OCI-LY1 (cell line): ENCODE measurements around the gene GALNT10.

Experiments used
- H2AFZ ChIP-seq: fragments of 200-600 bp; sonication (generic), shearing (Covaris generic); 2 replicates; pipeline ENCODE4 v1.6.0; 2014; ENCODE audit warnings: antibody characterized with exemption, mild to moderate bottlenecking, low read length
- H3F3A ChIP-seq: fragments of 200-600 bp; sonication (generic), shearing (Covaris generic); 2 replicates; pipeline ENCODE4 v1.6.0; 2014; ENCODE audit warnings: mild to moderate bottlenecking, antibody characterized with exemption, low read length, moderate library complexity; ENCODE audit not compliant: insufficient read depth
- H3K27ac ChIP-seq: fragments of 200-600 bp; sonication (generic); 2 replicates; pipeline ENCODE4 v1.5.1; 2014; ENCODE audit warnings: low read length, mixed run types, mild to moderate bottlenecking, low read depth; ENCODE audit not compliant: poor library complexity, severe bottlenecking
- H3K27me3 ChIP-seq: fragments of 200-600 bp; sonication (generic); 2 replicates; pipeline ENCODE4 v1.6.0; 2014; ENCODE audit warnings: antibody characterized with exemption, mild to moderate bottlenecking, low read length, moderate library complexity; ENCODE audit not compliant: insufficient read depth
- H3K36me3 ChIP-seq: fragments of 200-600 bp; sonication (generic); 2 replicates; pipeline ENCODE4 v1.6.1; 2014; ENCODE audit warnings: mild to moderate bottlenecking, antibody characterized with exemption, low read length, moderate library complexity, mixed read lengths; ENCODE audit not compliant: insufficient read depth
- H3K4me1 ChIP-seq: fragments of 200-600 bp; sonication (generic); 2 replicates; pipeline ENCODE4 v1.5.1; 2014; ENCODE audit warnings: mild to moderate bottlenecking, low read length, moderate library complexity; ENCODE audit not compliant: insufficient read depth, severe bottlenecking
- H3K4me2 ChIP-seq: fragments of 200-600 bp; sonication (generic), shearing (Covaris generic); 2 replicates; pipeline ENCODE4 v1.6.1; 2014; ENCODE audit warnings: low read length
- H3K4me3 ChIP-seq: fragments of 200-600 bp; sonication (generic); 2 replicates; pipeline ENCODE4 v1.5.1; 2014; ENCODE audit warnings: low read length, low read depth, mild to moderate bottlenecking, mixed read lengths; ENCODE audit not compliant: poor library complexity, severe bottlenecking
- H3K79me2 ChIP-seq: fragments of 200-600 bp; shearing (Covaris generic); 2 replicates; pipeline ENCODE4 v1.6.1; 2016; ENCODE audit warnings: mixed run types, low read length, mixed read lengths; ENCODE audit not compliant: insufficient read depth
- H3K9ac ChIP-seq: fragments of 200-600 bp; sonication (generic), shearing (Covaris generic); 2 replicates; pipeline ENCODE4 v1.6.1; 2014; ENCODE audit warnings: mild to moderate bottlenecking, low read length, mixed read lengths
- H3K9me2 ChIP-seq: fragments of 200-600 bp; sonication (generic), shearing (Covaris generic); 2 replicates; pipeline ENCODE4 v1.6.1; 2014; ENCODE audit warnings: low read depth, mild to moderate bottlenecking, low read length, mixed read lengths
- H3K9me3 ChIP-seq: fragments of 200-600 bp; shearing (Covaris generic); 2 replicates; pipeline ENCODE4 v1.6.1; 2014; ENCODE audit warnings: low read length, mixed read lengths
- H4K20me1 ChIP-seq: fragments of 200-600 bp; sonication (generic), shearing (Covaris generic); 2 replicates; pipeline ENCODE4 v1.6.0; 2016; ENCODE audit warnings: mild to moderate bottlenecking, low read length; ENCODE audit not compliant: insufficient read depth
- EZH2 ChIP-seq: fragments of 200-600 bp; sonication (generic), shearing (Covaris generic); IDR thresholded peaks from 2 replicates; pipeline ENCODE4 v1.8.0; 2017; ENCODE audit warnings: borderline replicate concordance, mixed run types, mild to moderate bottlenecking, antibody characterized with exemption, low read length, moderate library complexity, mixed read lengths
- TF ChIP-seq, protein P1 (sequence below): fragments of 200-600 bp; sonication (generic), shearing (Covaris generic); IDR thresholded peaks from 2 replicates; pipeline ENCODE4 v1.5.1; 2017; ENCODE audit warnings: mild to moderate bottlenecking, antibody characterized with exemption, low read length, moderate library complexity, mixed read lengths

Gene GALNT10

DNA sequence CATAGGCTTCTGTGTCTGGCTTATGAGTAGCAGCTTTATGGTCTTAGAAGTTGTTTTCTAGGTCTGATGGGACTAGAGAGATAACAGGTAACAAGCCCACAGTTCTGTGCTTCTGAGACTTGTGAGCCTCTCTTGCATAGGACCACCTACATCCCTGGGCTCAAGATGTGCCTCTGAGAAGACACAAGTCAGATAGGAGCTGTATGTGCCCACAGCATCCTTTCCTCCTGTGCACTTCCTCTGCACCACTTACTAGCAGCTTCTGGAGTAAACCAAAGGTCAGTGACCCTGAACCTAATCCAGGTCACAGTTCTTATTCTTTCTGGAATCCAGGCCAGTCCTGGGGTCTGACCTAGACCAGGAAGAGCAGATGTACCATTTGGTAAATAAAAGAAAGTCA lies 40.0 kb downstream of the GALNT10 start:
- Histone ChIP-seq H3K4me3 (no peak overlapping the region), H3K4me2 (no peak overlapping the region), H3K27me3 (no peaks in the 10 kb centered on the region), H3K27ac (no peak overlapping the region), H4K20me1 (no peaks in the 10 kb centered on the region), H2AFZ (no peak overlapping the region), H3K36me3 (no peaks in the 10 kb centered on the region), H3K4me1 (no peaks in the 10 kb centered on the region), H3K79me2 (no peaks in the 10 kb centered on the region), H3K9me2 (no peaks in the 10 kb centered on the region), H3K9ac (no peak overlapping the region), H3K9me3 (peaks cover 3% of the 10 kb centered on the region; the same call in 1 of the 2 replicates), H3F3A (no peaks in the 10 kb centered on the region)
- TF ChIP-seq, protein P1, sequence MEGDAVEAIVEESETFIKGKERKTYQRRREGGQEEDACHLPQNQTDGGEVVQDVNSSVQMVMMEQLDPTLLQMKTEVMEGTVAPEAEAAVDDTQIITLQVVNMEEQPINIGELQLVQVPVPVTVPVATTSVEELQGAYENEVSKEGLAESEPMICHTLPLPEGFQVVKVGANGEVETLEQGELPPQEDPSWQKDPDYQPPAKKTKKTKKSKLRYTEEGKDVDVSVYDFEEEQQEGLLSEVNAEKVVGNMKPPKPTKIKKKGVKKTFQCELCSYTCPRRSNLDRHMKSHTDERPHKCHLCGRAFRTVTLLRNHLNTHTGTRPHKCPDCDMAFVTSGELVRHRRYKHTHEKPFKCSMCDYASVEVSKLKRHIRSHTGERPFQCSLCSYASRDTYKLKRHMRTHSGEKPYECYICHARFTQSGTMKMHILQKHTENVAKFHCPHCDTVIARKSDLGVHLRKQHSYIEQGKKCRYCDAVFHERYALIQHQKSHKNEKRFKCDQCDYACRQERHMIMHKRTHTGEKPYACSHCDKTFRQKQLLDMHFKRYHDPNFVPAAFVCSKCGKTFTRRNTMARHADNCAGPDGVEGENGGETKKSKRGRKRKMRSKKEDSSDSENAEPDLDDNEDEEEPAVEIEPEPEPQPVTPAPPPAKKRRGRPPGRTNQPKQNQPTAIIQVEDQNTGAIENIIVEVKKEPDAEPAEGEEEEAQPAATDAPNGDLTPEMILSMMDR = no peak
- TF ChIP-seq EZH2 = no peak

DNA sequence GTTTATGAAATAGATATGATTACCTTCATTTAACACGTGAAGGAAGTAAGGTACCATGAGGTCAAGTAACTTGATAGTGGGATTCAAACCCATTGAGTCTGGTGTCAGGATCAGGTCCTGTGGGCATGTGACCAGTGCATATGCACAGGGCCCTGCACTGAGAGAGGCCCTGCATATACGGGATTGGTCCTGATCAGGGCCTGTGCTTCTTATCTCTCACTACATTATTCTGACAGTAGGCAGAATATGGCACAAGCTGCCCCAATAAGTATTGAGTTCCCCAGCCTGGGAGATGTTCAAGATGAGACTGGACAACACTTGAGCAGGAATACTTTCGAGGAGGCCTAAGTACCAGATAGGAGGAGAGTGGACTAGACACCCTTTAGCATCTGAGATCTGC lies 44.0 kb downstream of the GALNT10 start:
- no peaks in the 10 kb centered on the region for H3K79me2 ChIP-seq
- H3K4me1 ChIP-seq = no peaks in the 10 kb centered on the region
- TF ChIP-seq EZH2 = no peak
- TF ChIP-seq, protein P1 = no peak
- H3F3A ChIP-seq = no peaks in the 10 kb centered on the region
- H3K9me2 ChIP-seq = no peaks in the 10 kb centered on the region
- no peaks in the 10 kb centered on the region for H3K36me3 ChIP-seq
- H3K4me3 ChIP-seq = no peak overlapping the region
- H3K27ac ChIP-seq = no peak overlapping the region
- H2AFZ ChIP-seq = no peak overlapping the region
- no peaks in the 10 kb centered on the region for H3K27me3 ChIP-seq
- H3K4me2 ChIP-seq = no peak overlapping the region
- no peaks in the 10 kb centered on the region for H3K9me3 ChIP-seq
- H4K20me1 ChIP-seq = no peaks in the 10 kb centered on the region
- no peak overlapping the region for H3K9ac ChIP-seq

DNA sequence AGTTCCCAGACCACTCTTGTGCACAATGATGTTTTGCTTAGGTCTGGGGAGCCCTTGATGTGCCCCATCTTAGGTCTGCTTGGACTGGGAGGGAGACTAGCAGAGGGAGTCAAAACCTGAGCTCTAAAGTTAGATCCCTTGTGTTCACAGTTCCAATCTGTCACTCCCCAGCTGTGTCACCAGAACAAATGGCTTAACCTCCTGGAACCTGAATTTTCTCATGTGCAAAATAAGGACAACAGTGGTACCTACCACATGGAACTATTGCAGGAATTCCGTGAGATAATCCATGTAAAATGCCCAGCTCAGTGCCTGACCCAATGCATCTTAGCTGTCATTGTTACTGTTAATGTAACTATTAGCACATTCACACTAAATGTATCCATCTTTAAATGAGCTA lies 45.5 kb downstream of the GALNT10 start:
- Histone ChIP-seq H4K20me1 (no peaks in the 10 kb centered on the region), H3K4me1 (no peaks in the 10 kb centered on the region)

More for the DNA sequence above, 45.5 kb downstream of the GALNT10 start:
- no peaks in the 10 kb centered on the region for H3K79me2 ChIP-seq
- no peaks in the 10 kb centered on the region for H3K9me3 ChIP-seq
- H3K4me2 ChIP-seq = no peak overlapping the region
- no peaks in the 10 kb centered on the region for H3F3A ChIP-seq
- no peaks in the 10 kb centered on the region for H3K9me2 ChIP-seq
- no peaks in the 10 kb centered on the region for H3K27me3 ChIP-seq
- H3K9ac ChIP-seq = no peak overlapping the region
- H3K4me3 ChIP-seq = no peak overlapping the region
- no peak overlapping the region for H3K27ac ChIP-seq
- TF ChIP-seq EZH2 = no peak
- TF ChIP-seq, protein P1 = no peak
- H2AFZ ChIP-seq = no peak overlapping the region
- no peaks in the 10 kb centered on the region for H3K36me3 ChIP-seq
